LHCN-M2 (cell line): ENCODE data around the gene MDP1. TPM values are rescaled to one million over a fixed set of nuclear protein-coding genes. Genes with fewer than 3 reads are reported as not detected.

Experiments used
- DNase-seq: peaks from one replicate; pipeline ENCODE4 v3.0.0-alpha.2; 2012; ENCODE audit warnings: low read depth
- polyA plus RNA-seq: library from polyadenylated mRNA; unstranded; fragments of >200 nt; gene quantifications from one replicate; pipeline ENCODE4 v1.2.1, GENCODE V29; 2012; ENCODE audit warnings: missing spikeins
- total RNA-seq: library from RNA; depleted of rRNA; stranded (reverse); fragments of >200 nt; gene quantifications from 2 replicates; pipeline ENCODE4 v1.2.3, GENCODE V29; 2014; rRNA removed

The MDP1 gene
- total RNA-seq = 16.6 and 18.5 TPM in 2 replicates
- polyA plus RNA-seq = 26.2 TPM

DNA sequence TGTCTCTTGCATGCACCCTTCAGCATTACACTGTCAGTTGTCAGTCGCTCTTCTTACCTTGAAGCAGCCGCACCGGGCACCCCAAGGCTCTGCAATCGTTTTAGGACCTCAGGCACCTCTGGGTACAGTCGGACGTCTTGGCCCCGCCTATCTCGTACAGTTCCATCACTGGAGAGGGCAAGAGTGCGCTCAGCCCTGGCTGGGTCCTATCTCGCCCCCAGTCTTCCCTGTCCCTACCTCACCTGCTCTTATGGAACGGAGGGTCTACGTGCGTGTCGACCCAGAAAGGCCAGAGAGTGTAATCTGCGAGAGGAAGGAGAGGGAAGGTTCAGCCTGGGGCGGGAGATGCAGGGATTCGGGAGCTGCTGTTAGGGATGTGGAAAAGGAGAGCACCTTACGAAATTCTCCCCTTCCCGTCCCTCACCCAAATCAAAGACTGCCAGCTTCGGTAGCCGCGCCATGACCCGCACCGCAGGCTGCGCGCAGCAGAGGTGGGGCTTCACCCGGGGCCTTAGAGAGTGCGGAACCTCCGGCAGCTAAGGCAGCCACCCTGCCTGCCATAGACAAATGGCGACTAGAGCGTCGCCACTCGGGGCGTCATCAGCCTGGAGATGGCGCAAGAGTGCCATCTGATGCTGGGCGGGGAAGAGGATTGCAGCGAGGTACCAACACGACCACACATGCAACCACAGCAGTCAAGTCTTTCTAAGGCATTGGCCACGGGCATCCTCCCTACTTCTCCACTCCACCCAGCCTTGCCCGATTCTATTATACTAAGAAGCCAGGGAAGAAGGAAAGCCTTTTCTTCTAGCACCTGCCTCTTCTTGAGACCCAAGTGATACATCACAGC is at the start of gene MDP1:
Gene MDP1 (minus strand): TSS at position 572 of the 850 bp plus-strand sequence. CDS start 111 bp downstream, at position 461.
- DNase-seq = peak; percentile 86

- no peak for DNase-seq
Observed at GRCh38 chr14:24264298-24264697, 48.4 kb upstream of the MDP1 start.

GRCh38 chr14:24263848-24264247 is 48.0 kb upstream of the MDP1 start:
- DNase-seq = no peak

- DNase-seq = no peak
Observed at GRCh38 chr14:24262821-24263733, 47.2 kb upstream of the MDP1 start, which contains the start of gene TGM1. TGM1 (minus strand) TSS chr14:24263177; CDS start chr14:24262352, 825 bp downstream.

DNA sequence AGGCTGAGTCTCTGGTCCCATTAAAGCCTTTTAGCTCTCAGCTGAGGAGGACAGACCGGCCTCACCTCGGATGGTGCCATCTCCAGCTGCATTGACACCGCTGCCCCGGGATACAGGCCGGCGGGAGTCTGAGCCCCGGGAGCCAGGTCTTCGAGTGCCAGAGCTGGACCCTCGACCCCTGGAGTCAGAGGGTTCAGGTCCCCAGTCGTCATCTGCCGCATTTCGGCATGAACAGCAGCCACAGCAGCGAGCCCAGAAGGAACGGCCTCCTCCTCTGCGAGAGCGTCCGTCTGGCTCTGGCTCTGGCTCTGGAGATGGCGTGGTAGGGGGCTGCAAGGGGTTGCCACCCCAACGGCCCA is 46.1 kb upstream of the MDP1 start:
- no peak for DNase-seq

DNA sequence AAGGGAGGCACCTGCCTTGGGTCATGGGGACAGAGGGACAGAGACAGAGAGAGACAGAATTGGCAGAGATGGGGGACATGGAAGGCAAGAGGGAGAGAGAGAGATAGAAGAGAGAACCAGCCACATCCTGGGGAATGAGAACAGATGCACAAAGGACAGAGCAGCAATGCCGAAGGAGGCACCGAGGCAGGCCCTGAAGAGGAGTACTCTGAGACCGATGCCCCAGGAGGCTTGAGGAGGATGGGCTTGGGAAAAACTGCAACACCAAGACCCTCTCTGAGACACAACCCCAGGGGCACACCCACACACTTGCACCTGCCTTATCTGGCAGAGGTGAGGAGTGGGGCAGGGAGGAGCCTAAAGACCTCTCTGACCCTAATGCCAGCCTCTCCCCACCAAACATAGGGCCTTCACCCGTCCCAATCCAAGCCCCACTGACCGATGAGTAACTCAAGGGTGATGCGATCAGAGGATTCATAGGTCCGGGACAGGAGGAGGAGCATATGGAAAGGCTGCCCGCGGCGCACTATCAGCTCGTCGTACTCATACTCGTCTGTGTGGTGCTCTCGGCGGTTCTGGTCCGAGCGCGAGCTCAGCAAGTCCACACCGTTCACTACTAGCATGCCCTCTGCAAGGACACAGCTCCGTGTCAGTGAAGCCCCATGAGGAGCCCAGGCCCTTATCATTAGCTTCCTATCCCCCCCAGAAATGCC is 45.5 kb upstream of the MDP1 start:
- no peak for DNase-seq

DNA sequence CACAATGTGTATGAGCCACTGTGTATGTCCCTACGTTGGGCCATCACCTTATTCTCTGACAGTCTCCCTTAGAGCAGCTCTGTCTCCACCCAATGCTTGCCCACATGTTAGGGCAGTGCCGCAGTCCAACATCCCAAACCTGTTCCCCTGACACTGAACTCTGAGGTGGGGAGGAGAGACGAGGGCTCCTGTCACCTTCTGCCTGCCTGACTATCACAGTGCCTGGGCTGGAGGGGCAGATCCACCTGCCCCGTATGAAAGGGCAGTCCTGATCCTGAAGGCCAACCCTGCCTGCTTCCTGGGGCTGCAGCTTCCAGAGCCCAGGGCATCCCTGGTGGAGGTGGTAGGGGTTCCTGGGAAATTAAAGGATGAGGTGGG is 44.9 kb upstream of the MDP1 start:
- DNase-seq = no peak

GRCh38 chr14:24260026-24260779 is 44.3 kb upstream of the MDP1 start:
- no peak for DNase-seq

GRCh38 chr14:24259282-24260025 is 43.6 kb upstream of the MDP1 start:
- DNase-seq = no peak

GRCh38 chr14:24258548-24259265 is 42.8 kb upstream of the MDP1 start:
- DNase-seq = no peak

- no peak for DNase-seq
Observed at GRCh38 chr14:24258119-24258518, 42.3 kb upstream of the MDP1 start.

DNA sequence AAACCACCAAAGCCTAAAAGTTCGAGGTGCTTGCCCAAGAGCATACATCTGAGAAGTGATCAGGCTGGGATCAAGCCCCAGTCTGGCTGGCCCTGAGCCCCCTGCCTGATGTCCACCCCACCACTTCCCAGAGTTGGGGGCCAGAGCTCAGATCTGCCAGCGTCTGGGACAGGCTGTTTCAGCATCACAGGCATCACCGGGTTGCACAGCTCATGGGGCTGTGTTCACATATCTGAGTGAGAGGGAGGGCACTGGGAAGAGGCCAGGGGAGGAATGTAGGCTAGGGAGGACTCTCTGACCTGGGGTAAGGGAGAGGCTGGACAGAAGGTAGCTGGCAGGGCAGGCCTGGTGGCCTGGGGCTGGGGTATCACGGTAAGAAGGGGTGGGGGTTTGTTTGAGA is 41.1 kb upstream of the MDP1 start:
- DNase-seq = no peak

DNA sequence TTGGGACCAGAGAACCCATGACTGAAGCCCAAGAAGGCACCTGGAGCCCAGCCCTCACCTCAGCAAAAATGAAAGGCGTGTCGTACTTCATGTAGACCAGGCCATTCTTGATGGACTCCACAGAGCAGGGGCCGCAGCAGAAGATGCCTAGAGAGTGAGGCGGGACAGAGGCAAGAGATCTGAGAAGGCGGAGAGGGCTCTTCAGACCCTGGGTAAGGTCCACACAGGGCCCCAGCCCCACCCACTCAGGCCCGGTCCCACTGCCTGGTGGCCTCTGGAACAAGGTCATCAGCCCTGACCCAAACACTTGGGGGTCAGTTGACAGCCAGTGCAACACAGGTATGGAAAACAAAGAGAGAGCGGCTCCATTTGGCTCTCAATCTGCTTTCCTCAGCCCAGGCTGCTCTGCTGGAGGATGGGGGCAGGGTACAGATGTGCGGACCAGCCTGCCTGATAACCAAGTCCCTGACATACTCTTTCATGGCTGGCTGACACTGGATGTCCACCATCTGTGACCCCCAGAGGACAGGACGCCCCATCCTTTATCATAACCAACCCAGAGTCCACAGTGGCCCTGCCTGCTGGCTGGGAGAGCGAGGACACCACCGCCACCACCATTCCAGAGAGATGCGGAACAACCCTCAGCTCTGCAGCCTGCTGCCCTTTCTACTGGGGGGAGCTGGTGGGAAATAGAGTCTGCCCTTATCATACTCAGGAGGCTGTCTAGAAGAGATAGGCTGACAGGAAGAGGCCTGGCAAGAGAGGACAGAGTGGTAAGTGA is 40.3 kb upstream of the MDP1 start:
- no peak for DNase-seq

- no peak for DNase-seq
Observed at GRCh38 chr14:24255438-24255837, 39.6 kb upstream of the MDP1 start.

DNA sequence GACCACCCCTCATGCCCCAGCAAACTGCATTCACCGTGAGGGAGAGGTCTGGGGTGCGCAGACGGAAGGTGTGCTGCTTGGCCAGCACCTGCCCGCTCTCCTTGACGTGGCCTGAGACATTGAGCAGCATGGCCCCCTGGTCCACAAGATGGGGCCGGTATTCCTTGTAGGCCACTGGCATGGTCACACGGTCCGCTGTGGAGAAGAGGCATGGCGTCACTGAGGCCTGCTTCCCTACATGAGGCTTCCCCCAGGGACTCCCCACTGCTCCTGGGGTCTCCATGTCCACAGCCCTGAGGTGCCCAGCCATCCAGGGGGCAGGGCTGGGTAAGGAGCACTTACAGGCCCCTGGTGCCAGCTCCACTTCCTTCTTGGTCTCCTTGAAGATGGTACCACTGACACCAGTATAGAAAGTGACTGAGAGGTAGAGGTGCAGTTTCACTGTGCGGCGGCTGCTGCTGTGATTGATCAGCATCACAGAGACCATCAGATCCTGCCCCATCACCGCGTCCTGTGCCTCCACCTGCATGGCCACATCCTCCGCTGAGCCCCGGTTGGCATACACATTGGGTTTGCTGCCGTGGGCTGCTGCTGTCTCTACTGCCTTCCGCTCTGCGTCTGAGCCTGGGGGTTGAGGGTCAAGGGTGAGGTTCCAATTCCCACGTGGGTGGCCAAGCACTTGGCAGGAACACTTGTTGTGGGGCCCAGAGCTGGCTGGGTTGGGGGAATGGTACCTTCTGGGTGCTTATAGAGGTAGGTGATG is 38.9 kb upstream of the MDP1 start:
- DNase-seq = no peak

DNA sequence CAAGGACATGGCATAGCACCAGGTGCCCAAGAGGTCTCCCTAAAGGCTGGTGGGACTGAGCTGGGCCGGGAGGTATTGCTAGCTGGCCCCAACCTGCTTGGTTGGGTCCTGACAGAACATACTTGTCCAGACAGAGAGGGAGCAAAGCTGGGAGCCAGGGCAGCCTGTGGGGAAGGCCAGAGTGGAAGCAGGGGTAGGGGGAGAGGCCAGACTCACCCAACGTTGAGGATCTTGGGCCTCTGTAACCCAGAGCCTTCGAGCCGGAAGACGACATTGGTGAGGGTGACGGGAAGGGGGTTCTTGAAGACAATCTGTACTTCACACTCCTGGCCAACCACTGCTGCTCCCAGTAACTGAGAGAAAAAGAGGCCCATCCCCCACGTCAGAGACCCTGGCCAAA is 38.1 kb upstream of the MDP1 start:
- no peak for DNase-seq

DNA sequence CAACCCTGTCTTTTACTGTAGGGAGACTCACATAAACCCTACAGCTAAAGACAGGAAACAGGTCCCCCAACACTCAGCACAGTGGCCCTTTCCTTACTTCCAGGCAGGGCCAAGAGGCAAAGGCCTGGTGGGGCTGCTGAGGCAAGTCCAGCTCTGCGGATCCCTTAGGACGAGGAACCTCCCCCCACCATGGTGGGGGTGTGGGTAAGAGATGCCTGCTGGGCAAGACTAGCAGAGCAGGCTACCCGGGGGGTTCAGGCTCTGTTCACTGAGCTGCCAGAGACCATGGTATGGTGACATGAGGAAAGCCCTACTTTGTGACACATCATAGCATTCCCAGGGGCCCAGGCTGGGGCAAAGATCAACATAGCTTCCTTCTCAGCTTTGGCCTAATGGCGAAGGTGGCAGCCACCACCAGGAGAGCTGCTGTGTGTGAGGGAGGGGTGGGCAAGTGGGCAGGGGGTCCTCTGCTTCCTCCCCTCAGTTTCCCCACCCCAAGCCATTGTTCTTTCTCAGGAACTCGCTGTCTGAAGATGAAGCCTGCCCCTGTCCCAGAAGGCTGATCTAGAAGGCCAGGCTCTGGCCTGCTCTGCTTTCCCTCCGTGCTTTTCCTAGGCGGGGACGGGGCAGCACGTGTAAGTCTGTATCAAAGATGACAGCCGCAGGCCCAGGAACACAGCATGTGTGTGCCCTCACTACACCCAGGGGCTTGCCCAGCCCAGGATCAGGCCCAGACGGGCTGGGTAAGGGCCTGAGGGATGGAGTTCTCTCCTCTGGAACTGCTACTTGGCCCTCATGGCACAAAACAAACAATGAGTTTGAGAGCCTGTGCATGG is 36.6 kb upstream of the MDP1 start:
- no peak for DNase-seq
